HepG2 (cell line): ENCODE measurements around the gene PLK3.
"Not testable (repeated sequence)": the region's sequence is repeated elsewhere in the genome, so short reads cannot be mapped to it uniquely, and the experiment has no call there.

Experiments used
- JUND ChIP-seq: sonication (generic); formaldehyde crosslinking; IDR thresholded peaks from 2 replicates; pipeline ENCODE4 v1.8.0; 2022; ENCODE audit warnings: mild to moderate bottlenecking, missing genetic modification reagents
- KLF12 ChIP-seq: sonication (generic); formaldehyde crosslinking; IDR thresholded peaks from 2 replicates; pipeline ENCODE4 v1.4.0; 2020; ENCODE audit warnings: missing genetic modification reagents, borderline replicate concordance
- RAD21 ChIP-seq: fragments of 450-650 bp; formaldehyde crosslinking; IDR thresholded peaks from 2 replicates; pipeline ENCODE4 v1.5.0; 2020; ENCODE audit warnings: mild to moderate bottlenecking
- SKI ChIP-seq: fragments of 450-650 bp; IDR thresholded peaks from one replicate; pipeline ENCODE4 v1.6.1; 2018; ENCODE audit warnings: mild to moderate bottlenecking; ENCODE audit not compliant: partially characterized antibody

GRCh38 chr1:44824392-44824791 lies 24.2 kb downstream of the PLK3 start:
- not testable (repeated sequence) for TF ChIP-seq RAD21 (CRISPR knock-in tag); SKI; JUND (CRISPR knock-in tag); KLF12 (CRISPR knock-in tag)
